H9 (cell line): Measurements from ENCODE around the gene KCNIP4. TPM values are rescaled to one million over a fixed set of nuclear protein-coding genes. Genes with fewer than 3 reads are reported as not detected.

Experiments
- DNase-seq: peaks from one replicate; pipeline ENCODE4 v3.0.0-alpha.2; 2017
- H2AFZ ChIP-seq: one replicate; pipeline ENCODE4 v1.6.1; 2013; ENCODE audit warnings: mild to moderate bottlenecking, low read length, control low read depth, moderate library complexity
- H2AK5ac ChIP-seq: 2 replicates; pipeline ENCODE4 v1.6.1; 2013; ENCODE audit warnings: low read length, control low read depth, mixed read lengths; ENCODE audit not compliant: insufficient read length
- H2BK120ac ChIP-seq: one replicate; pipeline ENCODE4 v1.6.1; 2013; ENCODE audit warnings: low read depth, mild to moderate bottlenecking, low read length, control low read depth, inconsistent platforms; ENCODE audit not compliant: poor library complexity, severe bottlenecking
- H2BK12ac ChIP-seq: 2 replicates; pipeline ENCODE4 v1.6.1; 2013; ENCODE audit warnings: low read length, control low read depth, mixed read lengths, low read depth; ENCODE audit not compliant: insufficient read length
- H2BK15ac ChIP-seq: 2 replicates; pipeline ENCODE4 v1.6.1; 2013; ENCODE audit warnings: low read depth, low read length, control low read depth
- H2BK20ac ChIP-seq: one replicate; pipeline ENCODE4 v1.6.1; 2013; ENCODE audit warnings: low read depth, mild to moderate bottlenecking, low read length, control low read depth, inconsistent platforms; ENCODE audit not compliant: poor library complexity, severe bottlenecking
- H2BK5ac ChIP-seq: 2 replicates; pipeline ENCODE4 v1.6.1; 2013; ENCODE audit warnings: low read length, control low read depth, mixed read lengths; ENCODE audit not compliant: insufficient read length
- H3K14ac ChIP-seq: 2 replicates; pipeline ENCODE4 v1.6.1; 2013; ENCODE audit warnings: low read length, control low read depth; ENCODE audit not compliant: insufficient read depth
- H3K18ac ChIP-seq: 2 replicates; pipeline ENCODE4 v1.6.1; 2013; ENCODE audit warnings: low read depth, mild to moderate bottlenecking, mixed read lengths, low read length, control low read depth; ENCODE audit not compliant: insufficient read length
- H3K23ac ChIP-seq: 2 replicates; pipeline ENCODE4 v1.6.1; 2013; ENCODE audit warnings: low read length, control low read depth, mixed read lengths, low read depth; ENCODE audit not compliant: insufficient read length
- H3K23me2 ChIP-seq: 2 replicates; pipeline ENCODE4 v1.6.1; 2013; ENCODE audit warnings: low read depth, mild to moderate bottlenecking, mixed read lengths, low read length, control low read depth; ENCODE audit not compliant: insufficient read length, poor library complexity, severe bottlenecking
- H3K27ac ChIP-seq: 2 replicates; pipeline ENCODE4 v1.5.1; 2013; ENCODE audit warnings: low read length, control low read depth, mixed read lengths, low read depth; ENCODE audit not compliant: insufficient read length
- H3K27me3 ChIP-seq: 2 replicates; pipeline ENCODE4 v1.6.1; 2013; ENCODE audit warnings: low read length, control low read depth, inconsistent platforms; ENCODE audit not compliant: insufficient read depth
- H3K4ac ChIP-seq: 2 replicates; pipeline ENCODE4 v1.6.1; 2013; ENCODE audit warnings: low read depth, mild to moderate bottlenecking, control low read depth, inconsistent platforms, low read length, moderate library complexity
- H3K4me1 ChIP-seq: 2 replicates; pipeline ENCODE4 v1.6.1; 2013; ENCODE audit warnings: low read length, control low read depth, inconsistent platforms; ENCODE audit not compliant: insufficient read depth
- H3K4me2 ChIP-seq: 2 replicates; pipeline ENCODE4 v1.6.1; 2013; ENCODE audit warnings: low read length, control low read depth, mixed read lengths; ENCODE audit not compliant: insufficient read length, insufficient read depth
- H3K56ac ChIP-seq: 2 replicates; pipeline ENCODE4 v1.6.1; 2013; ENCODE audit warnings: low read depth, mild to moderate bottlenecking, mixed read lengths, low read length, control low read depth; ENCODE audit not compliant: insufficient read length
- H3K79me1 ChIP-seq: 2 replicates; pipeline ENCODE4 v1.6.1; 2013; ENCODE audit warnings: low read depth, mild to moderate bottlenecking, moderate library complexity, low read length, control low read depth, inconsistent platforms; ENCODE audit not compliant: insufficient read depth, poor library complexity, severe bottlenecking
- H3K79me2 ChIP-seq: 2 replicates; pipeline ENCODE4 v1.6.1; 2013; ENCODE audit warnings: low read length, control low read depth, inconsistent platforms; ENCODE audit not compliant: insufficient read depth
- H3K9ac ChIP-seq: 2 replicates; pipeline ENCODE4 v1.6.1; 2013; ENCODE audit warnings: low read length, control low read depth, mixed read lengths; ENCODE audit not compliant: insufficient read length; ENCODE audit errors: extremely low read depth
- H3K9me3 ChIP-seq: one replicate; pipeline ENCODE4 v1.6.1; 2013; ENCODE audit warnings: low read depth, low read length, inconsistent platforms; ENCODE audit not compliant: control insufficient read depth
- H3T11ph ChIP-seq: one replicate; pipeline ENCODE4 v1.6.1; 2013; ENCODE audit warnings: mild to moderate bottlenecking, low read length, control low read depth, inconsistent platforms
- H4K20me1 ChIP-seq: one replicate; pipeline ENCODE4 v1.6.1; 2013; ENCODE audit not compliant: control insufficient read depth, insufficient read length, insufficient read depth
- H4K5ac ChIP-seq: 2 replicates; pipeline ENCODE4 v1.6.1; 2013; ENCODE audit warnings: low read depth, mild to moderate bottlenecking, mixed read lengths, low read length, control low read depth; ENCODE audit not compliant: insufficient read length
- H4K8ac ChIP-seq: replicated peaks from 2 replicates; pipeline ENCODE4 v1.6.1; 2013; ENCODE audit warnings: low read length, control low read depth, mixed read lengths, low read depth; ENCODE audit not compliant: insufficient read length
- H4K91ac ChIP-seq: 2 replicates; pipeline ENCODE4 v1.6.1; 2013; ENCODE audit warnings: low read depth, mild to moderate bottlenecking, moderate library complexity, mixed read lengths, low read length, control low read depth; ENCODE audit not compliant: insufficient read length
- H3K27ac Mint-ChIP-seq, 3 experiments: 2 replicates in 2 of 3; 3 replicates in 1 of 3; pipeline ENCODE4 v1.8.0; 2020 to 2021; ENCODE audit warnings: mixed read lengths in 3 of 3, mild to moderate bottlenecking in 1 of 3, moderate library complexity in 1 of 3
- H3K27me3 Mint-ChIP-seq: 2 replicates; pipeline ENCODE4 v1.8.0; 2021; ENCODE audit warnings: low read depth, mild to moderate bottlenecking, moderate library complexity, mixed read lengths
- H3K36me3 Mint-ChIP-seq, 3 experiments: 2 replicates in 2 of 3; 3 replicates in 1 of 3; pipeline ENCODE4 v1.8.0; 2020 to 2021; ENCODE audit warnings: low read depth in 3 of 3, mixed read lengths in 3 of 3; ENCODE audit not compliant: insufficient read depth in 1 of 3
- H3K4me1 Mint-ChIP-seq, 2 experiments: 2 replicates each; pipeline ENCODE4 v1.8.0; 2020; ENCODE audit warnings: mixed read lengths in 2 of 2
- H3K4me3 Mint-ChIP-seq, 2 experiments: 2 replicates in 1 of 2; 3 replicates in 1 of 2; pipeline ENCODE4 v1.8.0; 2020 to 2021; ENCODE audit warnings: mild to moderate bottlenecking in 2 of 2, mixed read lengths in 2 of 2, moderate library complexity in 1 of 2
- H3K9me3 Mint-ChIP-seq, 2 experiments: 2 replicates in 1 of 2; 3 replicates in 1 of 2; pipeline ENCODE4 v1.8.0; 2020; ENCODE audit warnings: mild to moderate bottlenecking in 2 of 2, mixed read lengths in 2 of 2, moderate library complexity in 1 of 2
- CTCF ChIP-seq: fragments of 200-600 bp; sonication (generic); conservative IDR thresholded peaks from 3 replicates; pipeline ENCODE4 v1.8.0; 2021; ENCODE audit warnings: antibody characterized with exemption, mild to moderate bottlenecking
- WGBS: extraction: QIAGEN DNeasy Blood & Tissue Kit; methylation state at CpG from one replicate; pipeline ENCODE4 v1.1.7; 2013; ENCODE audit warnings: missing lambda C conversion rate, low lambda C conversion rate, mixed read lengths; ENCODE audit not compliant: insufficient read length; ENCODE audit errors: extremely low coverage; 5-methylcytosine and 5-hydroxymethylcytosine counted together
- total RNA-seq: library from RNA; stranded (reverse); gene quantifications from 2 replicates; pipeline ENCODE4 v1.2.1, GENCODE V29; 2021

The KCNIP4 gene
- total RNA-seq, 1 experiment from 2014 or later, result not detected

- no CpG with 5 or more reads among the region's 4 CpGs for WGBS
- no peak overlapping the region for H2AFZ ChIP-seq
Observed at GRCh38 chr4:21090094-21090666, 858.4 kb downstream of the KCNIP4 start.

More at GRCh38 chr4:21090094-21090666, 858.4 kb downstream of the KCNIP4 start:
- no peak overlapping the region for H3K27ac Mint-ChIP-seq
- H3K27ac ChIP-seq, result no peak overlapping the region
- no peaks in the 10 kb centered on the region for H3K36me3 Mint-ChIP-seq
- H3K27me3 Mint-ChIP-seq, result no peaks in the 10 kb centered on the region
- H2BK12ac ChIP-seq, result no peak overlapping the region
- H3K4me2 ChIP-seq, result no peak overlapping the region
- H2BK120ac ChIP-seq, result no peak overlapping the region
- H3K56ac ChIP-seq, result no peak overlapping the region
- no peaks in the 10 kb centered on the region for H3K9me3 ChIP-seq
- no peak overlapping the region for H2AK5ac ChIP-seq
- no peaks in the 10 kb centered on the region for H4K20me1 ChIP-seq
- H2BK15ac ChIP-seq, result no peak overlapping the region
- no peaks in the 10 kb centered on the region for H3K9me3 Mint-ChIP-seq
- no peak overlapping the region for H3K14ac ChIP-seq
- no peaks in the 10 kb centered on the region for H3K27me3 ChIP-seq
- no peaks in the 10 kb centered on the region for H3K4me1 Mint-ChIP-seq
- H3K23me2 ChIP-seq, result no peaks in the 10 kb centered on the region
- no peak overlapping the region for H2BK5ac ChIP-seq
- TF ChIP-seq CTCF, result no peak
- no peak overlapping the region for H3K4ac ChIP-seq
- H3K18ac ChIP-seq, result no peak overlapping the region
- DNase-seq, result no peak
- no peak overlapping the region for H3K23ac ChIP-seq
- H3K79me1 ChIP-seq, result no peaks in the 10 kb centered on the region
- no peak overlapping the region for H3K9ac ChIP-seq
- H3K79me2 ChIP-seq, result no peaks in the 10 kb centered on the region
- no peak overlapping the region for H4K5ac ChIP-seq
- no peak overlapping the region for H4K8ac ChIP-seq
- H2BK20ac ChIP-seq, result no peak overlapping the region
- H3K4me3 Mint-ChIP-seq, result no peak overlapping the region
- no peak overlapping the region for H3T11ph ChIP-seq
- H4K91ac ChIP-seq, result no peak overlapping the region
- H3K4me1 ChIP-seq, result no peaks in the 10 kb centered on the region
